GM23338 (cell line): ENCODE results near the gene CYP26B1. TPM values are rescaled to one million over a fixed set of nuclear protein-coding genes. Genes with fewer than 3 reads are reported as not detected.

Experiments used
- ATAC-seq: fragments of 200-7000 bp; cut with Tn5 transposase; 3 replicates; pipeline ENCODE4 v1.9.1; 2020
- DNase-seq: peaks from one replicate; pipeline ENCODE4 v3.0.0-alpha.2; 2015; ENCODE audit warnings: low spot score
- H2AFZ ChIP-seq: fragments of 200-600 bp; sonication (generic); 2 replicates; pipeline ENCODE4 v1.8.0; 2016; ENCODE audit warnings: antibody characterized with exemption, mild to moderate bottlenecking, moderate library complexity
- H3F3A ChIP-seq: fragments of 200-600 bp; sonication (generic); replicated peaks from 2 replicates; pipeline ENCODE4 v1.8.0; 2017; ENCODE audit warnings: antibody characterized with exemption, mixed run types, low read depth
- H3K27ac ChIP-seq: fragments of 200-600 bp; sonication (generic); 2 replicates; pipeline ENCODE4 v1.6.1; 2016; ENCODE audit warnings: low read depth
- H3K27me3 ChIP-seq: fragments of 200-600 bp; sonication (generic); 2 replicates; pipeline ENCODE4 v1.8.0; 2016; ENCODE audit warnings: mild to moderate bottlenecking, mixed run types, moderate library complexity; ENCODE audit not compliant: insufficient read depth
- H3K36me3 ChIP-seq: fragments of 200-600 bp; sonication (generic); 2 replicates; pipeline ENCODE4 v1.8.0; 2016; ENCODE audit warnings: mild to moderate bottlenecking; ENCODE audit not compliant: insufficient read depth
- H3K4me1 ChIP-seq: fragments of 200-600 bp; sonication (generic); 2 replicates; pipeline ENCODE4 v1.8.0; 2016; ENCODE audit warnings: mild to moderate bottlenecking, moderate library complexity; ENCODE audit not compliant: insufficient read depth
- H3K4me2 ChIP-seq: fragments of 200-600 bp; sonication (generic); 2 replicates; pipeline ENCODE4 v1.7.1; 2017; ENCODE audit warnings: mixed run types
- H3K4me3 ChIP-seq: fragments of 200-600 bp; sonication (generic); 2 replicates; pipeline ENCODE4 v1.6.1; 2016; ENCODE audit warnings: mixed run types
- H3K79me2 ChIP-seq: fragments of 200-600 bp; sonication (generic); replicated peaks from 2 replicates; pipeline ENCODE4 v1.8.0; 2017; ENCODE audit warnings: mild to moderate bottlenecking; ENCODE audit not compliant: insufficient read depth
- H3K9me2 ChIP-seq: fragments of 200-600 bp; sonication (generic); 2 replicates; pipeline ENCODE4 v1.8.0; 2017; ENCODE audit not compliant: insufficient read depth
- H4K20me1 ChIP-seq: fragments of 200-600 bp; sonication (generic); replicated peaks from 2 replicates; pipeline ENCODE4 v1.8.0; 2017; ENCODE audit warnings: mild to moderate bottlenecking; ENCODE audit not compliant: insufficient read depth
- H3K27ac Mint-ChIP-seq: 2 replicates; pipeline ENCODE4 v1.8.0; 2020; ENCODE audit warnings: inconsistent platforms, mild to moderate bottlenecking, moderate library complexity, mixed read lengths
- H3K27me3 Mint-ChIP-seq: 3 replicates; pipeline ENCODE4 v1.8.0; 2022; ENCODE audit warnings: low read depth, mild to moderate bottlenecking, moderate library complexity, mixed read lengths, inconsistent platforms; ENCODE audit not compliant: insufficient read depth, poor library complexity
- H3K36me3 Mint-ChIP-seq: 3 replicates; pipeline ENCODE4 v1.8.0; 2021; ENCODE audit warnings: low read depth, mild to moderate bottlenecking, inconsistent platforms, moderate library complexity, mixed read lengths
- H3K4me1 Mint-ChIP-seq: 3 replicates; pipeline ENCODE4 v1.8.0; 2020; ENCODE audit warnings: mild to moderate bottlenecking, inconsistent platforms, mixed read lengths
- H3K4me3 Mint-ChIP-seq: 3 replicates; pipeline ENCODE4 v1.8.0; 2021; ENCODE audit warnings: moderate library complexity, mild to moderate bottlenecking, inconsistent platforms, mixed read lengths
- H3K9me3 Mint-ChIP-seq: 3 replicates; pipeline ENCODE4 v1.8.0; 2020; ENCODE audit warnings: moderate library complexity, mild to moderate bottlenecking, inconsistent platforms, mixed read lengths
- CREB1 ChIP-seq: fragments of 250-450 bp; sonication (Bioruptor Pico); IDR thresholded peaks from 2 replicates; pipeline ENCODE4 v1.5.0; 2020; ENCODE audit warnings: low read depth, mild to moderate bottlenecking, moderate library complexity
- EZH2 ChIP-seq: fragments of 200-600 bp; sonication (generic); IDR thresholded peaks from one replicate; pipeline ENCODE4 v1.8.0; 2017; ENCODE audit warnings: antibody characterized with exemption, mild to moderate bottlenecking, low read depth; ENCODE audit not compliant: unreplicated experiment
- EZH2phosphoT487 ChIP-seq: fragments of 200-600 bp; sonication (generic); IDR thresholded peaks from one replicate; pipeline ENCODE4 v1.8.1; 2018; ENCODE audit warnings: antibody characterized with exemption; ENCODE audit not compliant: unreplicated experiment
- JUNB ChIP-seq: IDR thresholded peaks from one replicate; pipeline ENCODE4 v1.6.1; 2016; ENCODE audit warnings: antibody characterized with exemption; ENCODE audit not compliant: unreplicated experiment
- NANOG ChIP-seq: IDR thresholded peaks from 2 replicates; pipeline ENCODE4 v1.6.1; 2016; ENCODE audit warnings: antibody characterized with exemption, borderline replicate concordance
- POLR2AphosphoS5 ChIP-seq: IDR thresholded peaks from 2 replicates; pipeline ENCODE4 v1.6.1; 2016; ENCODE audit warnings: antibody characterized with exemption, low read depth
- STAT1 ChIP-seq: IDR thresholded peaks from one replicate; pipeline ENCODE4 v1.6.1; 2016; ENCODE audit warnings: antibody characterized with exemption; ENCODE audit not compliant: unreplicated experiment
- ZNF114 ChIP-seq: fragments of 250-450 bp; sonication (Bioruptor Pico); IDR thresholded peaks from 2 replicates; pipeline ENCODE4 v1.5.0; 2020; ENCODE audit warnings: mild to moderate bottlenecking, moderate library complexity
- ZNF331 ChIP-seq: fragments of 250-450 bp; sonication (Bioruptor Pico); IDR thresholded peaks from 2 replicates; pipeline ENCODE4 v1.5.0; 2020; ENCODE audit warnings: low read depth, mild to moderate bottlenecking, moderate library complexity
- polyA plus RNA-seq: library from polyadenylated mRNA; unstranded; fragments of >200 nt; fragmentation: Nextera tagmentation; extraction: Ambion mirVana; gene quantifications from 2 replicates; pipeline ENCODE4 v1.2.1, GENCODE V29; 2016
- total RNA-seq: library from RNA; depleted of rRNA; stranded (reverse); fragments of >200 nt; shearing (Covaris generic); gene quantifications from 2 replicates; pipeline ENCODE4 v1.2.3, GENCODE V29; 2014
- TF ChIP-seq, protein P1 (sequence below): IDR thresholded peaks from one replicate; pipeline ENCODE4 v1.6.1; 2018; ENCODE audit warnings: antibody characterized with exemption; ENCODE audit not compliant: unreplicated experiment
- TF ChIP-seq, protein P2 (sequence below), 2 experiments: fragments of 200-600 bp in 1 of 2; sonication (generic) in 1 of 2; conservative IDR thresholded peaks; 2 replicates each; pipeline versions ENCODE4 v1.5.1 to v1.6.1; 2016 to 2017; ENCODE audit warnings: antibody characterized with exemption in 2 of 2, low read depth in 2 of 2, mild to moderate bottlenecking in 2 of 2, moderate library complexity in 1 of 2
- TF ChIP-seq, protein P3 (sequence below): fragments of 250-450 bp; sonication (Bioruptor Pico); IDR thresholded peaks from 2 replicates; pipeline ENCODE4 v1.5.0; 2020; ENCODE audit warnings: mild to moderate bottlenecking, moderate library complexity

The CYP26B1 gene
- total and polyA plus RNA-seq, 2 experiments from 2014 or later = 0.05 to 0.31 TPM

DNA sequence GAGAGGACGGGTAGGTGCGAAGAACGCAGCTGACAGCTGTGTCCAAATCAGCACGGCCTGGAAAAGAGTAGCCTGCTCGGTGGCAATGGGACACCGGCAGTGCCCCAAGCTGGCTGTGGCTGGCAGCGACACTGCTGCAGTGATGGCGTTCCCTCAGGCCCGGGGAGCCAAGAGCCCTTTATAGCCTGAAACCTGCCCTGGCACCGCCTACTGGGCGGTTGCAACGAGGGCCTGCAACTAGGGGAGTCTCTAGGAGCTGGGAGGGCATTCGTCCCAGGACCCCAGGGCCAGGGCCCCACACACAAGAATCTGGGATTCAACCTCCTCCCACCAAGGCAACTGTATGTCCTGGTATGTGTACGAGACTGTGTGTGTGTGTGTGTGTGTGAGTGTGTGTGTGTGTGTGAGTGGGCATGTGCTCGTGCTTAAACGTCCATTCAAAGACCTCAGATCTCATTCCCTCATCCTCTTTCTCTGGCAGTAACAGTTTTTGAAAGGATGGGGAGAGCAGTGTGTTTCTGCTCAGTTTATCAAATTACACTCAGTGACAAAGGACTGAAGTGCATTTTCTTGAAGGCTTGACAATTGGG lies 6.8 kb upstream of the CYP26B1 start:
- Mint-ChIP-seq H3K27ac (no peak overlapping the region), H3K36me3 (no peaks in the 10 kb centered on the region), H3K4me1 (peaks cover 11% of the 10 kb centered on the region), H3K9me3 (no peaks in the 10 kb centered on the region), H3K27me3 (peaks cover 38% of the 10 kb centered on the region), H3K4me3 (no peak overlapping the region)
- Histone ChIP-seq H3K4me2 (no peak overlapping the region), H3K4me1 (peaks cover 3% of the 10 kb centered on the region; the same call in 1 of the 2 replicates), H3K4me3 (no peak overlapping the region), H3K9me2 (no peaks in the 10 kb centered on the region), H2AFZ (no peak overlapping the region), H3K27me3 (peaks cover 35% of the 10 kb centered on the region), H3K79me2 (no peaks in the 10 kb centered on the region), H3K36me3 (no peaks in the 10 kb centered on the region), H3F3A (no peaks in the 10 kb centered on the region), H3K27ac (no peak overlapping the region), H4K20me1 (no peaks in the 10 kb centered on the region)
- peak; percentile 40 for DNase-seq
- ATAC-seq = peak; percentile 16
- no peak for TF ChIP-seq EZH2phosphoT487
- TF ChIP-seq CREB1 (CRISPR knock-in tag) = no peak
- TF ChIP-seq, protein P1, sequence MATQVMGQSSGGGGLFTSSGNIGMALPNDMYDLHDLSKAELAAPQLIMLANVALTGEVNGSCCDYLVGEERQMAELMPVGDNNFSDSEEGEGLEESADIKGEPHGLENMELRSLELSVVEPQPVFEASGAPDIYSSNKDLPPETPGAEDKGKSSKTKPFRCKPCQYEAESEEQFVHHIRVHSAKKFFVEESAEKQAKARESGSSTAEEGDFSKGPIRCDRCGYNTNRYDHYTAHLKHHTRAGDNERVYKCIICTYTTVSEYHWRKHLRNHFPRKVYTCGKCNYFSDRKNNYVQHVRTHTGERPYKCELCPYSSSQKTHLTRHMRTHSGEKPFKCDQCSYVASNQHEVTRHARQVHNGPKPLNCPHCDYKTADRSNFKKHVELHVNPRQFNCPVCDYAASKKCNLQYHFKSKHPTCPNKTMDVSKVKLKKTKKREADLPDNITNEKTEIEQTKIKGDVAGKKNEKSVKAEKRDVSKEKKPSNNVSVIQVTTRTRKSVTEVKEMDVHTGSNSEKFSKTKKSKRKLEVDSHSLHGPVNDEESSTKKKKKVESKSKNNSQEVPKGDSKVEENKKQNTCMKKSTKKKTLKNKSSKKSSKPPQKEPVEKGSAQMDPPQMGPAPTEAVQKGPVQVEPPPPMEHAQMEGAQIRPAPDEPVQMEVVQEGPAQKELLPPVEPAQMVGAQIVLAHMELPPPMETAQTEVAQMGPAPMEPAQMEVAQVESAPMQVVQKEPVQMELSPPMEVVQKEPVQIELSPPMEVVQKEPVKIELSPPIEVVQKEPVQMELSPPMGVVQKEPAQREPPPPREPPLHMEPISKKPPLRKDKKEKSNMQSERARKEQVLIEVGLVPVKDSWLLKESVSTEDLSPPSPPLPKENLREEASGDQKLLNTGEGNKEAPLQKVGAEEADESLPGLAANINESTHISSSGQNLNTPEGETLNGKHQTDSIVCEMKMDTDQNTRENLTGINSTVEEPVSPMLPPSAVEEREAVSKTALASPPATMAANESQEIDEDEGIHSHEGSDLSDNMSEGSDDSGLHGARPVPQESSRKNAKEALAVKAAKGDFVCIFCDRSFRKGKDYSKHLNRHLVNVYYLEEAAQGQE = no peak
- TF ChIP-seq STAT1 = no peak
- TF ChIP-seq JUNB = no peak
- no peak for TF ChIP-seq ZNF331
- no peak for TF ChIP-seq ZNF114
- TF ChIP-seq NANOG = no peak
- TF ChIP-seq, protein P2, sequence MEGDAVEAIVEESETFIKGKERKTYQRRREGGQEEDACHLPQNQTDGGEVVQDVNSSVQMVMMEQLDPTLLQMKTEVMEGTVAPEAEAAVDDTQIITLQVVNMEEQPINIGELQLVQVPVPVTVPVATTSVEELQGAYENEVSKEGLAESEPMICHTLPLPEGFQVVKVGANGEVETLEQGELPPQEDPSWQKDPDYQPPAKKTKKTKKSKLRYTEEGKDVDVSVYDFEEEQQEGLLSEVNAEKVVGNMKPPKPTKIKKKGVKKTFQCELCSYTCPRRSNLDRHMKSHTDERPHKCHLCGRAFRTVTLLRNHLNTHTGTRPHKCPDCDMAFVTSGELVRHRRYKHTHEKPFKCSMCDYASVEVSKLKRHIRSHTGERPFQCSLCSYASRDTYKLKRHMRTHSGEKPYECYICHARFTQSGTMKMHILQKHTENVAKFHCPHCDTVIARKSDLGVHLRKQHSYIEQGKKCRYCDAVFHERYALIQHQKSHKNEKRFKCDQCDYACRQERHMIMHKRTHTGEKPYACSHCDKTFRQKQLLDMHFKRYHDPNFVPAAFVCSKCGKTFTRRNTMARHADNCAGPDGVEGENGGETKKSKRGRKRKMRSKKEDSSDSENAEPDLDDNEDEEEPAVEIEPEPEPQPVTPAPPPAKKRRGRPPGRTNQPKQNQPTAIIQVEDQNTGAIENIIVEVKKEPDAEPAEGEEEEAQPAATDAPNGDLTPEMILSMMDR (conservative IDR thresholded peaks at IDR 0.05; ENCODE audit: low read depth in 2 of 2) = no peak
- no peak for TF ChIP-seq POLR2AphosphoS5
- TF ChIP-seq EZH2 = no peak

DNA sequence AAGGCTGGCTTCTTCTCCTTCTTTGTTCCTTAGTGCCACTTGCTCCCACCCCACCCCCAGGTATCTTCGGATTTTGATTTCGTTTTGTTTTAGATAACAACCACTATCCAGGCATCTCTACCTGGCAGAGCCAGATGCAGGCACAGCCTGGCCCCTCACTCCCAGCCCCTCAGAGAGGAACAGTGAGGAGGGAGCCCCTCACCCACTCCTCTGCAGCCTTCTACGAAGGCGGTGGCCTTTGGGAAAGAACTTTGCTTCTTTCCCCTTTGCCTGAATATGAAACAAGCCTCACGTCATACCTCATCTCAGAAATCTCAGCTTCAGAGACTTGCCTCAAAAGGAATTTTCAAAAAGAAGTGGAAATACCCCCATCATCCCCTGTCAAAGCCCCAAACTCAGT lies 6.3 kb upstream of the CYP26B1 start:
- Mint-ChIP-seq H3K4me1 (peaks cover 15% of the 10 kb centered on the region), H3K27me3 (peaks cover 44% of the 10 kb centered on the region), H3K27ac (no peak overlapping the region), H3K36me3 (no peaks in the 10 kb centered on the region), H3K9me3 (no peaks in the 10 kb centered on the region), H3K4me3 (no peak overlapping the region)
- Histone ChIP-seq H4K20me1 (no peaks in the 10 kb centered on the region), H3F3A (no peaks in the 10 kb centered on the region), H3K9me2 (no peaks in the 10 kb centered on the region), H3K4me1 (peaks cover 3% of the 10 kb centered on the region; the same call in 1 of the 2 replicates), H3K27me3 (peaks cover 40% of the 10 kb centered on the region), H3K4me3 (no peak overlapping the region), H3K4me2 (no peak overlapping the region), H3K79me2 (no peaks in the 10 kb centered on the region), H2AFZ (no peak overlapping the region), H3K36me3 (no peaks in the 10 kb centered on the region), H3K27ac (no peak overlapping the region)
- DNase-seq = no peak
- no peak for ATAC-seq
- TF ChIP-seq, protein P3, sequence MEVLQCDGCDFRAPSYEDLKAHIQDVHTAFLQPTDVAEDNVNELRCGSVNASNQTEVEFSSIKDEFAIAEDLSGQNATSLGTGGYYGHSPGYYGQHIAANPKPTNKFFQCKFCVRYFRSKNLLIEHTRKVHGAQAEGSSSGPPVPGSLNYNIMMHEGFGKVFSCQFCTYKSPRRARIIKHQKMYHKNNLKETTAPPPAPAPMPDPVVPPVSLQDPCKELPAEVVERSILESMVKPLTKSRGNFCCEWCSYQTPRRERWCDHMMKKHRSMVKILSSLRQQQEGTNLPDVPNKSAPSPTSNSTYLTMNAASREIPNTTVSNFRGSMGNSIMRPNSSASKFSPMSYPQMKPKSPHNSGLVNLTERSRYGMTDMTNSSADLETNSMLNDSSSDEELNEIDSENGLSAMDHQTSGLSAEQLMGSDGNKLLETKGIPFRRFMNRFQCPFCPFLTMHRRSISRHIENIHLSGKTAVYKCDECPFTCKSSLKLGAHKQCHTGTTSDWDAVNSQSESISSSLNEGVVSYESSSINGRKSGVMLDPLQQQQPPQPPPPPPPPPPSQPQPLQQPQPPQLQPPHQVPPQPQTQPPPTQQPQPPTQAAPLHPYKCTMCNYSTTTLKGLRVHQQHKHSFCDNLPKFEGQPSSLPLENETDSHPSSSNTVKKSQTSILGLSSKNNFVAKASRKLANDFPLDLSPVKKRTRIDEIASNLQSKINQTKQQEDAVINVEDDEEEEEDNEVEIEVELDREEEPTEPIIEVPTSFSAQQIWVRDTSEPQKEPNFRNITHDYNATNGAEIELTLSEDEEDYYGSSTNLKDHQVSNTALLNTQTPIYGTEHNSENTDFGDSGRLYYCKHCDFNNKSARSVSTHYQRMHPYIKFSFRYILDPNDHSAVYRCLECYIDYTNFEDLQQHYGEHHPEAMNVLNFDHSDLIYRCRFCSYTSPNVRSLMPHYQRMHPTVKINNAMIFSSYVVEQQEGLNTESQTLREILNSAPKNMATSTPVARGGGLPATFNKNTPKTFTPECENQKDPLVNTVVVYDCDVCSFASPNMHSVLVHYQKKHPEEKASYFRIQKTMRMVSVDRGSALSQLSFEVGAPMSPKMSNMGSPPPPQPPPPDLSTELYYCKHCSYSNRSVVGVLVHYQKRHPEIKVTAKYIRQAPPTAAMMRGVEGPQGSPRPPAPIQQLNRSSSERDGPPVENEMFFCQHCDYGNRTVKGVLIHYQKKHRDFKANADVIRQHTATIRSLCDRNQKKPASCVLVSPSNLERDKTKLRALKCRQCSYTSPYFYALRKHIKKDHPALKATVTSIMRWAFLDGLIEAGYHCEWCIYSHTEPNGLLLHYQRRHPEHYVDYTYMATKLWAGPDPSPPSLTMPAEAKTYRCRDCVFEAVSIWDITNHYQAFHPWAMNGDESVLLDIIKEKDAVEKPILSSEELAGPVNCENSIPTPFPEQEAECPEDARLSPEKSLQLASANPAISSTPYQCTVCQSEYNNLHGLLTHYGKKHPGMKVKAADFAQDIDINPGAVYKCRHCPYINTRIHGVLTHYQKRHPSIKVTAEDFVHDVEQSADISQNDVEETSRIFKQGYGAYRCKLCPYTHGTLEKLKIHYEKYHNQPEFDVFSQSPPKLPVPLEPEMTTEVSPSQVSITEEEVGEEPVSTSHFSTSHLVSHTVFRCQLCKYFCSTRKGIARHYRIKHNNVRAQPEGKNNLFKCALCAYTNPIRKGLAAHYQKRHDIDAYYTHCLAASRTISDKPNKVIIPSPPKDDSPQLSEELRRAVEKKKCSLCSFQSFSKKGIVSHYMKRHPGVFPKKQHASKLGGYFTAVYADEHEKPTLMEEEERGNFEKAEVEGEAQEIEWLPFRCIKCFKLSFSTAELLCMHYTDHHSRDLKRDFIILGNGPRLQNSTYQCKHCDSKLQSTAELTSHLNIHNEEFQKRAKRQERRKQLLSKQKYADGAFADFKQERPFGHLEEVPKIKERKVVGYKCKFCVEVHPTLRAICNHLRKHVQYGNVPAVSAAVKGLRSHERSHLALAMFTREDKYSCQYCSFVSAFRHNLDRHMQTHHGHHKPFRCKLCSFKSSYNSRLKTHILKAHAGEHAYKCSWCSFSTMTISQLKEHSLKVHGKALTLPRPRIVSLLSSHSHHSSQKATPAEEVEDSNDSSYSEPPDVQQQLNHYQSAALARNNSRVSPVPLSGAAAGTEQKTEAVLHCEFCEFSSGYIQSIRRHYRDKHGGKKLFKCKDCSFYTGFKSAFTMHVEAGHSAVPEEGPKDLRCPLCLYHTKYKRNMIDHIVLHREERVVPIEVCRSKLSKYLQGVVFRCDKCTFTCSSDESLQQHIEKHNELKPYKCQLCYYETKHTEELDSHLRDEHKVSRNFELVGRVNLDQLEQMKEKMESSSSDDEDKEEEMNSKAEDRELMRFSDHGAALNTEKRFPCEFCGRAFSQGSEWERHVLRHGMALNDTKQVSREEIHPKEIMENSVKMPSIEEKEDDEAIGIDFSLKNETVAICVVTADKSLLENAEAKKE = no peak
